Measurements from ENCODE around the gene PRSS23.

The PRSS23 gene

DNA sequence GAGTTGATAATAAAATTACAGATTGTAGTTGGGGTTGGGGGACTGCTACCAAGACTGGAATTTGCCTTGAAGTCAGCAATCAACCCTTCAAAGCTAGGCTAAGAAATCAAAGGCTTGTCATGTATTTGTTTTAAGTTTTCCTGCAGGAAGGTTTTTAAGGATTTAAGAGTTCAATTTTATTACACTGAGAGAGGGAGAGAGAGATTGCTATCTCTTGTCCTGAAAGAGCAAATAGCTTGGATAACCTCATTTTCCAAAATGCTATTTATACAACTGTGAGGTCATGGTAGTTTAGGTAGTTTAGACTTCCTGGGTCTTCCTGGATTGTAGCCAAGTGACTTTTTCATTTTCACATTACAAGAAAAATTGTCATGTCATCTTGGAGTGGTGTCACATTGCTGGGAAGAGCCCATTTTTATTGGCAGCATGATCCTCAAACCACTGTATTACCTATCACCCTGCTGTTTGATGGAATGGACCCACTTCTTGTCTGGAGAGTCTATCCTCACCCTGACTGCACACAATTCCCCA lies 10.1 kb upstream of the PRSS23 start:
- DNase-seq (ENCODE audit: low read depth in 2 of 2) = no peak

GRCh38 chr11:86790867-86791849 lies 9.2 kb upstream of the PRSS23 start:
- no peak for DNase-seq (ENCODE audit: low read depth in 2 of 2)

GRCh38 chr11:86792150-86792549 lies 8.2 kb upstream of the PRSS23 start:
- DNase-seq (ENCODE audit: low read depth in 2 of 2) = no peak

DNA sequence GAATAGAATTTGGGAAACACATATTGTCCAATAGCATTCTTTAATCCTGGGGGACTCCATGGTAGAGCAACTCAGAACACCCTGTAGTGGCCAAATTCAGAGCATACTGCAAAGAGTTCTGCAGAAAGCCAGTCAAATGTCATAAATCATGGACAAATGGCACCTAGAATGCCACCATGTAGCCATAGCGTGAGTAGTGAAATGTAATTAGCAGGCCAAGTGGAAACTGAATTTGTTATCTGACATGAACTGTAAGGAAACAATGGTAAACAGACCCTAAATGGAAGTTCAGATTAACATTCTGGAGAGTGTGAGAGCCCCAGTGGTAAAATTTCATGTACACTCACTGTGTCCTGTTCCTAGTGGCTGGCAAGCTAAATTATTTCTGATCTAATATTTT lies 7.0 kb upstream of the PRSS23 start:
- DNase-seq (ENCODE audit: low read depth in 2 of 2) = no peak

GRCh38 chr11:86795511-86795910 lies 4.8 kb upstream of the PRSS23 start:
- DNase-seq (ENCODE audit: low read depth in 2 of 2) = no peak

DNA sequence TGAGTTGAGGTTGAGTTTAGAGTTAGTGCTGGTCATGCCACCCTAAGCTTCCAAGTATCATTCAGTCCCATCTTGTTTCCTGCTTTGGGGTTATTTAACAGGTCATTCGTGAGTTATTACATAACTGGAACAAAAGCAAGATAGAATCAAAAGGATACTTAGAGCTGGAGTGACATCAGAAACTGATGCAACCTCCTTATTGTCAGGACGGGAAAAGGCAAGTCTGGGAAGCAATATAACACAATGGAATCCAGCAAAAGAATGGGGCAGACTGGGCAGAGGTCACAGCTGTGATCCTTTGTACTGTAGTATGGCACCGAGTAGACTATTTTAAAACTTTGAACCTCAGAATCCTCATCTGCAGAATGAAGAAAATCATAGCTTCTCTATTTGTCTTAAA lies 4.4 kb upstream of the PRSS23 start:
- no peak for DNase-seq (ENCODE audit: low read depth in 2 of 2)

GRCh38 chr11:86797133-86797532 lies 3.2 kb upstream of the PRSS23 start:
- DNase-seq (ENCODE audit: low read depth in 2 of 2) = no peak

DNA sequence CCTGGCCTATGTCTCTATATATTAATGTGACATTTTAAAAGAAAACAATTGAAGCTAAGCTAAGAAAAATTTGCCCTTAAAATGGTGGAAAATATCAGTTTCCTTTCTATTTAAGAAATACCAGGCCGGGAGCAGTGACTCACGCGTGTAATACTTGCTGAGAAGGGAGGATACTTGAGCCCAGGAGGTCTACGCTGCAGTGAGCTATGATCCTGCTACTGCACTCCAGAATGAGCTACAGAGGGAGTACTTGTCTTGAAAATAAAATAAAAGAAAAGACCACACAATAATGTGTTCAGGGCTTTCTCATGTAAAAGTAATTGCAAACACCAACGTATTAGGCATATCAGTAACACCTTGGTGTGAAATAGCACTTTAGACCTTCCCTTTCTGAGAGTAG lies 1.4 kb upstream of the PRSS23 start:
- no peak for DNase-seq (ENCODE audit: low read depth in 2 of 2)

DNA sequence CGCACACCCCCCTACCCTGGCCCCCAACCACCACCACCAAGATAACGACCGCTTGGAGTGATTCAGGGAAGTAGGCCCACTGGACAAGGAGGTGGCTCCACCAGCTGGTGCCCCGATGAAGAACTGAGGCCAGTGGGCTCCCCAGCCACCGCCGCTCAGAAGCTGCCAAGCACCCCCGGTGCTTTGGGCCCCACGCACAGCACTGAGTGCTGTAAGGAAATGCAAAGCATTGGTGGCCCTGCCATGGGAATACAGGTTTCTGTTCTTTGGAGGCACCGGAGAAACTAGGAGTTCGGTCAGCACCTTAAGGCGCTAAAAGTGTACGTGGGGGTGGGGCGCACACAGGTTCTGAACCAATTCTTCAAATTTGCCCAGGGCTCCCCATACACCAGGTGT lies 664 bp upstream of the PRSS23 start:
- no peak for DNase-seq (ENCODE audit: low read depth in 2 of 2)

DNA sequence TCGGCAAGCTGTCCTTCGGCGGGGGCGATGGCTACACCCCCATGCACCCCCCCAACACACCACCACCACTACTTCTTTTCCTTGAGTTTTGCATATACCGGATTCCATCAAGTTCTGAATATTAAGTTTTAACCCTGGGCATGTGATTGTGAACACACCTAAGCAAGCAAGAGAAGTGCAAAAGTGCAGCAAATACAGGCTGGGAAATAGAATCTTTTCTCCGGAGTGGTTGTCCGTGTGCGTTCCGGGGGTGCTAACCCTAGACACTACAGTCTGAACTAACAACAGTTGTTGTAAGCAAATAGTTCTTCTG lies 574 bp downstream of the PRSS23 start:
- DNase-seq (ENCODE audit: low read depth in 2 of 2) = no peak

GRCh38 chr11:86801364-86801763 lies 1.0 kb downstream of the PRSS23 start:
- DNase-seq (ENCODE audit: low read depth in 2 of 2) = no peak

DNA sequence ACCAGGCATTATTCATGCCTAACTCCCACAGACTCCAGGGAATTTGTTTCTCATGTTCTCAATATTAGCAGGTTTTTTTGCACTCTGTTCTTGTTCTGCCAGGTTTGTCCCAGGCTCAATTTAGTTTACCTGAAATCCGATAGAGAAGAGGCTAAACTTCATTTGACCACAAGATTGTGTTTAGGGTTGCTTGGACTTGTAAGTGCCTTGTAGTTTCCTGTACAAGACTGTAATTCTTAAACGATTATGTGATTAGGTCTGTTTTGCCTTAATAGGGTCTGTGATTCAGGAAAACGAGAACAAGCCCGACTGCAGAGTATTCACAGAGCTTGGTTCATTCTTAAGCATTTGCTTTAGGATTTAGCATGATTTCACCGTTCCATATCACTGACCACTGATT lies 1.8 kb downstream of the PRSS23 start:
- no peak for DNase-seq (ENCODE audit: low read depth in 2 of 2)

DNA sequence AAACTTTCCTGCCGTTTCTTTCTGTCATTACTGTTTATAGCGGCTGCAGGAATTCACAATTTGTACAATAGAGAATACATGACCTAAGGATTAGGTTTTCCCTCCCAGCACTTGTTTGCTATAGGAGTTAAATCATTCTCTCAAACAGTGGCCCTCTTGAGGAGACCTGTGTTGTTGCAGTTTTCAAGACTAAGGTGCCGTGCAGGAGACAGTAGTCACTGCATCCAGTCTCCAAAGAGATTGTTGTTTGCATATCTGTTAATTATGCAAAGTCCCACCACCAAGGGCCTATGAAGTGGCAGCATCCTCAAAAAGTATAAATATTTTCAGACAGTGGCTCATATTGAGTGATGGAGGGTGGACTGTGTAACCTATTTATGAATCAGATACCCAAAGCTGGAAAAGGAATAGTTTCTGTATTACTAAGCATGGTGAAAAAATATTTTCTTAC lies 2.3 kb downstream of the PRSS23 start:
- peak in 1 of 2 donors; percentile 9 for DNase-seq (ENCODE audit: low read depth in 2 of 2)

- no peak for DNase-seq (ENCODE audit: low read depth in 2 of 2)
Observed at GRCh38 chr11:86803136-86804045, 3.0 kb downstream of the PRSS23 start.

DNA sequence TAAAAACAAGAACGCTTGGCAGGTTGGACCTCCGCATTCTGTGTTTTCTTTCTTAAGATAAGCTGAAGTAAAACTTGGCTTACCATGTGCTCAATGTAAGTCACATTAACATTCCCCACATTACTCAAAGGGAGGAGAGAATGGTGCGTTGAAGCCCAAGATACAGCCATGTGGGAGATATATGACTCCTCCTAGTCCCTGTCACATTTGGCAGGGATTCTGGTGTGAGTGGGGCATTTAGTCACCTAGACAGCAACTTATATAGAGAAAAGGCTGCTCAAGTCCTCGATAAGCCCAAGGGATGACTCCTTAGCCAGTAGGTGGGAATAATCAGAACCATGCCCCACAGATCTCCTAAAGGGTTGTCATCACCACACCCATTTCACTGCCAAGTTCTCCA lies 4.6 kb downstream of the PRSS23 start:
- no peak for DNase-seq (ENCODE audit: low read depth in 2 of 2)

DNA sequence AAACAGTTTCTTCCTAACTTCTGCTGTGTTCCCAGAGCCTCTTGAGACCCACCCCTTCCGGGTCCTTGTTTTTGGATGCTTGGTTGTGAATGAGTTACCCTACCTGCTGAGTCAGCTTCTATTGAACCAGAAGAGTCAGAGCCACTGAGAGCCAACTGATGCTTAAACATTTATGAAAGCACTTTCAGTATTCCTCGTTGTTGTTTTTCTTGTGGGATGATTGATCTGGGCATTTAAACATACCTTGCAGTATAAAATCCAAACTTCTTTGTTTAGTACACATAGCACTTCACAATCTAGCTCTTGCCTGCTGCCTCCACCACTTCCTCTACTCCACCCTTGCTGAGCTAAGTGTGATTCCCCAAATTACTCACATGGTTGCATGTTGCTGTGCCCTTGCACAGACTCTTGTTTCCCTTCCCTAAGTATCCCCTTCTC lies 5.5 kb downstream of the PRSS23 start:
- DNase-seq (ENCODE audit: low read depth in 2 of 2) = peak; percentile 26 to 27

- DNase-seq (ENCODE audit: low read depth in 2 of 2) = no peak
Observed at GRCh38 chr11:86806903-86807302, 6.6 kb downstream of the PRSS23 start.

DNA sequence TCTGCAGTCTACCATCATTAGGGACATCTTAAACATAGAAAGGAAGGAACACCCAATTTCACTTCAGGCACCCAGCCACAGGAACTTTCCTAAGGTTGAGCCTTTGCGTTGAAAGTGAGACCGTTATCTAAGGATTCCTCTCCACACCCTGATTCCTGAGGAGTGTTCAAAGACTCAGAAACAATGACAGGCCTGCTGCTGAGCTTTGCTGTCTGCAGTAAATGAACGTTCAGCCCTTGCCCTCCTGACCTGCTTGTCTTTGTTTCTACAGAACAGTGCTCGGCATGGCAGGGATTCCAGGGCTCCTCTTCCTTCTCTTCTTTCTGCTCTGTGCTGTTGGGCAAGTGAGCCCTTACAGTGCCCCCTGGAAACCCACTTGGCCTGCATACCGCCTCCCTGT lies 7.0 kb downstream of the PRSS23 start:
- no peak for DNase-seq (ENCODE audit: low read depth in 2 of 2)

DNA sequence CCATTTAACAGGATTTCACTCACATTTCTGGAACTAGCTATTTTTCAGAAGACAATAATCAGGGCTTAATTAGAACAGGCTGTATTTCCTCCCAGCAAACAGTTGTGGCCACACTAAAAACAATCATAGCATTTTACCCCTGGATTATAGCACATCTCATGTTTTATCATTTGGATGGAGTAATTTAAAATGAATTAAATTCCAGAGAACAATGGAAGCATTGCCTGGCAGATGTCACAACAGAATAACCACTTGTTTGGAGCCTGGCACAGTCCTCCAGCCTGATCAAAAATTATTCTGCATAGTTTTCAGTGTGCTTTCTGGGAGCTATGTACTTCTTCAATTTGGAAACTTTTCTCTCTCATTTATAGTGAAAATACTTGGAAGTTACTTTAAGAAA lies 9.2 kb downstream of the PRSS23 start:
- DNase-seq (ENCODE audit: low read depth in 2 of 2) = no peak

GRCh38 chr11:86810288-86810687 lies 9.9 kb downstream of the PRSS23 start:
- DNase-seq (ENCODE audit: low read depth in 2 of 2) = no peak

DNA sequence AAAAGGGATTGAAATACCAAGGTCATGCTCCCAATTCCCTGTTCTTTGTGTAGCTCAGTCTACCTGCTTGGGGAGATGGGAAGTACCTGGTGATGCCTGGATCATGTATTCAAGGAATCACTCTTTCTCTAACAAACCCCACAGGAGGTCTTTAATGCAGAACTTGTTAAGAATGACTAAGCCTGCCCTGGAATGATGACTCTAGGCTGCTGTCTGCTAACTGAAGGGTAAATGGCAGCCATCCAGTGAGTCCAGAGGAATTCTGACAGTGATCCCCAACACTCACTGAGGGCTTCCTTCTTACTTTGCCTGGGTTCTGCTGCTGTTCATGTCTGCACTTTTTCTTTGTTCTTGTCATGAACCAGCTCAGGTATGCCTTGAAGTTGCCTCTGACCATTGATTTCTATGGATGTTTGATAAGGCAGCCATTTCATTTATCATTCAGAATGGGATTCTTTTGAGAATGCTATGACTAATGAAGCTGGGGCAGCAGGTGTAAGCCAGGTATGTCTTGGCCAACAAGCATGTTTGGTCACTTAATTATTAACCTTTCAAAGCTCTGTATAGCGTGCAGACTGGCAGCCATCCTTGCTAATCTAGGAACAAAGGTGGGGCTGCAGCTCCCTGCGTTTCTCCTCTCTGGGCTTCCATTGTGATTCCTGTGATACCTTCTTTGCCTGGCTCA lies 11.4 kb downstream of the PRSS23 start:
- no peak for DNase-seq (ENCODE audit: low read depth in 2 of 2)

DNA sequence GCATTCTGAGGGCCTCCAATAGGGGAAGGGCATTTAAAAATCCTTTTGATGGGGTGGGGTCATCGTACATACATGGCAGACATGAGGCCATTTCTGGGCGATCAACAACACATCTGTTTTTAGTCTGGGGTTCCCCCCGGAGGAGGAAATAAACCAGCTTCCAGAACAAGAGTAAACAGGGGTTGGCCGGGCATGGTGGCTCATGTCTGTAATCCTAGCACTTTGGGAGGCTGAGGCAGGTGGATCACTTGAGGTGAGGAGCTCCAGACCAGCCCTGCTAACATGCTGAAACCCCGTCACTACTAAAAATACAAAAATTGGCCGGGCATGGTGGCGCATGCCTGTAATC lies 12.0 kb downstream of the PRSS23 start:
- no peak for DNase-seq (ENCODE audit: low read depth in 2 of 2)
